ENCODE results near the gene EYS.

- no peak for TF ChIP-seq FOXP2 (optimal IDR thresholded peaks at IDR 0.05; ENCODE audit: borderline replicate concordance, extremely low read depth, extremely low read length, insufficient read depth)
- no peak for TF ChIP-seq SIN3A (IDR thresholded peaks at IDR 0.05; ENCODE audit: borderline replicate concordance, insufficient read depth, low read length)
Measured at GRCh38 chr6:64081453-64081852, 1625.6 kb downstream of the EYS start.
